Smooth muscle cell (in vitro differentiated cells): ENCODE measurements around the gene ITPRIPL1. TPM values are rescaled to one million over a fixed set of nuclear protein-coding genes. Genes with fewer than 3 reads are reported as not detected.

ENCODE experiments used
- DNase-seq: peaks from one replicate; lab custom pipeline; 2025; ENCODE audit not compliant: unreplicated experiment; lab: John Stamatoyannopoulos, UW
- H2AFZ ChIP-seq: fragments of 200-600 bp; sonication (generic); 2 replicates; pipeline ENCODE4 v1.6.0; 2016; ENCODE audit warnings: antibody characterized with exemption, low read depth, mild to moderate bottlenecking
- H3F3A ChIP-seq: fragments of 200-600 bp; sonication (generic); 2 replicates; pipeline ENCODE4 v1.6.0; 2017; ENCODE audit warnings: antibody characterized with exemption, low read depth
- H3K27ac ChIP-seq: fragments of 200-600 bp; sonication (generic); 2 replicates; pipeline ENCODE4 v1.5.1; 2016; ENCODE audit warnings: low read depth, mild to moderate bottlenecking
- H3K27me3 ChIP-seq: fragments of 200-600 bp; sonication (generic); 2 replicates; pipeline ENCODE4 v1.6.1; 2016; ENCODE audit warnings: low read depth, mild to moderate bottlenecking
- H3K36me3 ChIP-seq: fragments of 200-600 bp; sonication (generic); 2 replicates; pipeline ENCODE4 v1.5.1; 2016; ENCODE audit warnings: low read depth
- H3K4me1 ChIP-seq: fragments of 200-600 bp; sonication (generic); 2 replicates; pipeline ENCODE4 v1.5.1; 2016; ENCODE audit warnings: low read depth
- H3K4me2 ChIP-seq: fragments of 200-600 bp; sonication (generic); 2 replicates; pipeline ENCODE4 v1.6.0; 2016; ENCODE audit warnings: mild to moderate bottlenecking
- H3K4me3 ChIP-seq: fragments of 200-600 bp; sonication (generic); 2 replicates; pipeline ENCODE4 v1.5.1; 2016; ENCODE audit warnings: mild to moderate bottlenecking
- H3K79me2 ChIP-seq: fragments of 200-600 bp; sonication (generic); 2 replicates; pipeline ENCODE4 v1.6.0; 2016; ENCODE audit warnings: low read depth, mild to moderate bottlenecking
- H3K9ac ChIP-seq: fragments of 200-600 bp; sonication (generic); 2 replicates; pipeline ENCODE4 v1.6.0; 2016; ENCODE audit warnings: low read depth
- H3K9me3 ChIP-seq: fragments of 200-600 bp; sonication (generic); replicated peaks from 2 replicates; pipeline ENCODE4 v1.5.1; 2016; ENCODE audit warnings: low read depth
- H4K20me1 ChIP-seq: fragments of 200-600 bp; sonication (generic); 2 replicates; pipeline ENCODE4 v1.6.0; 2016; ENCODE audit warnings: low read depth
- CTCF ChIP-seq: fragments of 200-600 bp; sonication (generic); IDR thresholded peaks from 2 replicates; pipeline ENCODE4 v1.5.1; 2017; ENCODE audit warnings: borderline replicate concordance, mild to moderate bottlenecking, antibody characterized with exemption; ENCODE audit not compliant: insufficient read depth, poor library complexity, severe bottlenecking
- WGBS: methylation state at CpG from one replicate; pipeline ENCODE4 v1.1.7; 2016; ENCODE audit warnings: low lambda C conversion rate; 5-methylcytosine and 5-hydroxymethylcytosine counted together
- polyA plus RNA-seq: library from polyadenylated mRNA; unstranded; fragments of >200 nt; fragmentation: Nextera tagmentation; extraction: Ambion mirVana; gene quantifications from 2 replicates; pipeline ENCODE4 v1.2.1, GENCODE V29; 2016
- total RNA-seq: library from RNA; depleted of rRNA; stranded (reverse); fragments of >200 nt; gene quantifications from 2 replicates; pipeline ENCODE4 v1.2.3, GENCODE V29; 2014

Gene ITPRIPL1
- total RNA-seq (3.3 and 3.5 TPM in 2 replicates), polyA plus RNA-seq (4.3 and 6.0 TPM in 2 replicates)

- H3K27me3 ChIP-seq: peaks cover 40% of the 10 kb centered on the region
- peak within 1 kb of the TSS; percentile 99 for H3K4me2 ChIP-seq
- no peaks in the 10 kb centered on the region for H4K20me1 ChIP-seq
- no peaks in the 10 kb centered on the region for H3F3A ChIP-seq
- no peak for TF ChIP-seq CTCF
- H3K4me3 ChIP-seq: peak within 1 kb of the TSS; percentile 74
- H2AFZ ChIP-seq: peak within 1 kb of the TSS; percentile 100
- no peaks in the 10 kb centered on the region for H3K9me3 ChIP-seq
- H3K4me1 ChIP-seq: peaks cover 15% of the 10 kb centered on the region
- H3K9ac ChIP-seq: peak within 1 kb of the TSS; percentile 35
- H3K27ac ChIP-seq: no peak within 1 kb of the TSS
- no peaks in the 10 kb centered on the region for H3K36me3 ChIP-seq
- no peak for DNase-seq
- 6% methylated on average over 50 of the region's 58 CpGs for WGBS
- no peaks in the 10 kb centered on the region for H3K79me2 ChIP-seq
Observed at GRCh38 chr2:96325041-96325883, at the start of gene ITPRIPL1. TSS of gene ITPRIPL1 (plus strand) at chr2:96325317. CDS start at chr2:96325840, 523 bp downstream.

- WGBS: 97% methylated on average over 21 of the region's 21 CpGs
- peaks cover 8% of the 10 kb centered on the region for H3F3A ChIP-seq
- DNase-seq: no peak
- H3K9ac ChIP-seq: no peak overlapping the region
- H3K27ac ChIP-seq: no peak overlapping the region
- peaks cover 6% of the 10 kb centered on the region for H3K36me3 ChIP-seq
- no peaks in the 10 kb centered on the region for H3K9me3 ChIP-seq
- H3K4me3 ChIP-seq: no peak overlapping the region
- H3K27me3 ChIP-seq: no peaks in the 10 kb centered on the region
- H2AFZ ChIP-seq: no peak overlapping the region
- H3K79me2 ChIP-seq: no peaks in the 10 kb centered on the region
- TF ChIP-seq CTCF: no peak
- H3K4me2 ChIP-seq: no peak overlapping the region
- H4K20me1 ChIP-seq: no peaks in the 10 kb centered on the region
- H3K4me1 ChIP-seq: no peaks in the 10 kb centered on the region
Observed at GRCh38 chr2:96276787-96277499, 48.2 kb upstream of the ITPRIPL1 start.

- WGBS: 96% methylated on average over 6 of the region's 6 CpGs
Observed at GRCh38 chr2:96287273-96287856, 37.8 kb upstream of the ITPRIPL1 start.

More at GRCh38 chr2:96287273-96287856, 37.8 kb upstream of the ITPRIPL1 start:
- TF ChIP-seq CTCF: no peak
- no peaks in the 10 kb centered on the region for H3K79me2 ChIP-seq
- no peak overlapping the region for H3K9ac ChIP-seq
- no peaks in the 10 kb centered on the region for H3K9me3 ChIP-seq
- no peaks in the 10 kb centered on the region for H4K20me1 ChIP-seq
- H3K4me1 ChIP-seq: no peaks in the 10 kb centered on the region
- H3K4me3 ChIP-seq: no peak overlapping the region
- H3K4me2 ChIP-seq: no peak overlapping the region
- H2AFZ ChIP-seq: no peak overlapping the region
- DNase-seq: no peak
- H3K27me3 ChIP-seq: no peaks in the 10 kb centered on the region
- no peaks in the 10 kb centered on the region for H3F3A ChIP-seq
- peaks cover 20% of the 10 kb centered on the region for H3K36me3 ChIP-seq
- no peak overlapping the region for H3K27ac ChIP-seq
